K562 (cell line): ENCODE data around the gene MYO1B. TPM values are rescaled to one million over a fixed set of nuclear protein-coding genes. Genes with fewer than 3 reads are reported as not detected.

Source experiments
- ATAC-seq: fragments of 200-7000 bp; cut with Tn5 transposase; 3 replicates; pipeline ENCODE4 v1.9.1; 2020; ENCODE audit warnings: moderate library complexity
- BruUV-seq: library from RNA; stranded (reverse); fragments of 400-500 nt; replicated peaks from 2 replicates; lab custom pipeline; 2021; lab: Mats Ljungman, UMichigan
- CTCF ChIA-PET: fragments of 300-600 bp; formaldehyde crosslinking; extraction: SDS; loops from one replicate; lab custom pipeline; 2021; ENCODE audit warnings: low intra/inter-chr PET ratio; lab: Yijun Ruan, JAX
- POLR2A ChIA-PET: fragments of 300-600, 350-650 bp; sonication (Branson Sonifier 250); formaldehyde crosslinking; extraction: SDS; loops from one replicate; lab custom pipeline; 2021; ENCODE audit warnings: antibody characterized with exemption, inconsistent platforms; lab: Yijun Ruan, JAX
- DNase-seq, 4 experiments: peaks; one replicate each; pipeline versions ENCODE4 v3.0.0 to v3.0.0-alpha.2; 2011 to 2018; ENCODE audit warnings: low spot score in 3 of 4, mixed read lengths in 3 of 4; ENCODE audit errors: extremely low read depth in 1 of 4
- FAIRE-seq: peaks from 2 replicates; lab custom pipeline; 2011; peaks lifted over from hg19 to GRCh38; lab: Jason Lieb, UNC
- H2AFZ ChIP-seq: 2 replicates; pipeline ENCODE4 v1.6.0; 2011; ENCODE audit warnings: low read depth, low read length, control low read depth, inconsistent platforms
- H3K27ac ChIP-seq: fragments of 200-600 bp; 3 replicates; pipeline ENCODE4 v1.8.0; 2011; ENCODE audit warnings: low read depth, mild to moderate bottlenecking, control low read depth, inconsistent platforms, low read length, moderate library complexity, mixed read lengths; ENCODE audit errors: extremely low read depth
- H3K27me3 ChIP-seq, 2 experiments: fragments of 300-600 bp in 1 of 2; 2 replicates in 1 of 2; 3 replicates in 1 of 2; pipeline versions ENCODE4 v1.6.0 to v1.8.0; 2011; ENCODE audit warnings: inconsistent platforms in 2 of 2, low read length in 2 of 2, mild to moderate bottlenecking in 1 of 2, mixed read lengths in 1 of 2, moderate library complexity in 1 of 2; ENCODE audit not compliant: control insufficient read depth in 2 of 2, insufficient read depth in 2 of 2
- H3K36me3 ChIP-seq: fragments of 300-600 bp; 3 replicates; pipeline ENCODE4 v1.8.0; 2011; ENCODE audit warnings: mild to moderate bottlenecking, low read length, inconsistent platforms; ENCODE audit not compliant: control insufficient read depth, insufficient read depth
- H3K4me1 ChIP-seq, 2 experiments: fragments of 200-600 bp in 1 of 2; replicated peaks in 1 of 2; 2 replicates in 1 of 2; 3 replicates in 1 of 2; pipeline versions ENCODE4 v1.5.1 to v1.8.0; 2011; ENCODE audit warnings: inconsistent platforms in 2 of 2, low read length in 2 of 2, mild to moderate bottlenecking in 1 of 2, mixed read lengths in 1 of 2, moderate library complexity in 1 of 2; ENCODE audit not compliant: control insufficient read depth in 2 of 2, insufficient read depth in 2 of 2
- H3K4me2 ChIP-seq: 2 replicates; pipeline ENCODE4 v1.6.1; 2011; ENCODE audit warnings: low read length, control low read depth, inconsistent platforms, mixed read lengths; ENCODE audit not compliant: insufficient read depth
- H3K4me3 ChIP-seq: fragments of 200-600 bp; sonication (generic), shearing (Covaris generic); 2 replicates; pipeline ENCODE4 v1.5.1; 2016; ENCODE audit warnings: control low read depth, inconsistent platforms
- H3K79me2 ChIP-seq: fragments of 200-600 bp; 3 replicates; pipeline ENCODE4 v1.8.0; 2011; ENCODE audit warnings: low read length, inconsistent platforms; ENCODE audit not compliant: control insufficient read depth, insufficient read depth
- H3K9ac ChIP-seq, 2 experiments: 2 replicates each; pipeline versions ENCODE4 v1.6.0 to v1.6.1; 2011; ENCODE audit warnings: low read depth in 2 of 2, low read length in 2 of 2, control low read depth in 1 of 2, inconsistent platforms in 1 of 2, mild to moderate bottlenecking in 1 of 2, mixed read lengths in 1 of 2; ENCODE audit not compliant: insufficient read depth in 1 of 2
- H3K9me1 ChIP-seq: one replicate; pipeline ENCODE4 v1.6.0; 2011; ENCODE audit warnings: inconsistent platforms, mild to moderate bottlenecking, low read length, moderate library complexity; ENCODE audit not compliant: control insufficient read depth, insufficient read depth
- H3K9me3 ChIP-seq: replicated peaks from 2 replicates; pipeline ENCODE4 v1.5.1; 2011; ENCODE audit warnings: low read depth, low read length, inconsistent platforms; ENCODE audit not compliant: control insufficient read depth, insufficient read depth
- H4K20me1 ChIP-seq: replicated peaks from 2 replicates; pipeline ENCODE4 v1.6.1; 2011; ENCODE audit warnings: low read length, inconsistent platforms, mixed read lengths; ENCODE audit not compliant: control insufficient read depth, insufficient read depth
- BRCA1 ChIP-seq, 2 experiments: fragments of 450-650 bp in 1 of 2; sonication (generic) in 1 of 2; formaldehyde crosslinking in 1 of 2; IDR thresholded peaks; 2 replicates each; pipeline versions ENCODE4 v1.5.0 to v1.6.1; 2017 to 2020; ENCODE audit warnings: mild to moderate bottlenecking in 1 of 2, missing genetic modification reagents in 1 of 2
- DPF2 ChIP-seq: fragments of 450-650 bp; IDR thresholded peaks from 2 replicates; pipeline ENCODE4 v1.6.1; 2016
- FOXK1 ChIP-seq: sonication (generic); formaldehyde crosslinking; IDR thresholded peaks from 2 replicates; pipeline ENCODE4 v1.8.0; 2022; ENCODE audit warnings: missing genetic modification reagents, mild to moderate bottlenecking, borderline replicate concordance
- HMG20A ChIP-seq: fragments of 450-650 bp; formaldehyde crosslinking; conservative IDR thresholded peaks from 2 replicates; pipeline ENCODE4 v1.4.0; 2020; ENCODE audit warnings: mild to moderate bottlenecking, mixed read lengths
- RBM15 ChIP-seq: fragments of 200-400 bp; formaldehyde crosslinking; IDR thresholded peaks from 2 replicates; pipeline ENCODE4 v1.6.1; 2018; ENCODE audit warnings: mild to moderate bottlenecking, low read length, moderate library complexity; ENCODE audit not compliant: insufficient read depth
- STAG1 ChIP-seq: sonication (generic); formaldehyde crosslinking; IDR thresholded peaks from 2 replicates; pipeline ENCODE4 v1.5.0; 2020; ENCODE audit warnings: missing genetic modification reagents, borderline replicate concordance
- ZFP1 ChIP-seq: fragments of 450-650 bp; formaldehyde crosslinking; IDR thresholded peaks from 2 replicates; pipeline ENCODE4 v1.4.0; 2020; ENCODE audit warnings: mild to moderate bottlenecking, mixed read lengths
- ZNF717 ChIP-seq: fragments of 250-450 bp; sonication (Bioruptor Pico); IDR thresholded peaks from 2 replicates; pipeline ENCODE4 v1.5.0; 2021
- WGBS: fragments of 100-300 bp; shearing (Covaris generic); methylation state at CpG from one replicate; pipeline ENCODE4 v1.1.6; 2016; ENCODE audit warnings: low coverage, mixed read lengths; ENCODE audit not compliant: insufficient coverage; ENCODE audit errors: missing lambda C conversion rate; 5-methylcytosine and 5-hydroxymethylcytosine counted together
- in situ Hi-C: fragments of 300-500 bp; cut with MboI; formaldehyde crosslinking; loops from 4 replicates; pipeline ENCODE4 v1.15.0; 2018; ENCODE audit warnings: inconsistent platforms, mixed read lengths
- intact Hi-C: fragments of 100-400 bp; cut with micrococcal nuclease; formaldehyde crosslinking; loops from 2 replicates; pipeline ENCODE4 v1.14.2; 2022
- polyA plus RNA-seq, 8 experiments: library from polyadenylated mRNA; depleted of rRNA in 4 of 8; stranded (reverse) in 5 of 8; unstranded in 3 of 8; fragments of >200 nt; fragmentation: Nextera tagmentation in 2 of 8; fragmentation: Illumina TruSeq in 1 of 8; extraction: Ambion mirVana in 2 of 8; extraction: Trizol in 1 of 8; gene quantifications; 2 replicates each; pipeline versions ENCODE4 v1.2.1 to v1.2.3, GENCODE V29; 2011 to 2014; ENCODE audit warnings: inconsistent platforms in 1 of 8, missing spikeins in 1 of 8
- total RNA-seq, 7 experiments: library from RNA; depleted of rRNA in 6 of 7; stranded (reverse); fragments of >200 nt in 6 of 7; fragmentation: Illumina TruSeq in 2 of 7; extraction: Trizol in 2 of 7; gene quantifications; 2 replicates each; pipeline versions ENCODE4 v1.2.1 to v1.2.3, GENCODE V29; 2011 to 2021; ENCODE audit warnings: low replicate concordance in 1 of 7
- TF ChIP-seq, protein P1 (sequence below): fragments of 450-650 bp; formaldehyde crosslinking; IDR thresholded peaks from 2 replicates; pipeline ENCODE4 v1.4.0; 2020; ENCODE audit warnings: mild to moderate bottlenecking, moderate library complexity

MYO1B gene
- total and polyA plus RNA-seq, 9 of the 15 experiments (the other 6 are each of a cell fraction or from before 2014, with no cell fraction given), result 0.04 to 0.33 (median 0.20) TPM; not detected in 5

DNA sequence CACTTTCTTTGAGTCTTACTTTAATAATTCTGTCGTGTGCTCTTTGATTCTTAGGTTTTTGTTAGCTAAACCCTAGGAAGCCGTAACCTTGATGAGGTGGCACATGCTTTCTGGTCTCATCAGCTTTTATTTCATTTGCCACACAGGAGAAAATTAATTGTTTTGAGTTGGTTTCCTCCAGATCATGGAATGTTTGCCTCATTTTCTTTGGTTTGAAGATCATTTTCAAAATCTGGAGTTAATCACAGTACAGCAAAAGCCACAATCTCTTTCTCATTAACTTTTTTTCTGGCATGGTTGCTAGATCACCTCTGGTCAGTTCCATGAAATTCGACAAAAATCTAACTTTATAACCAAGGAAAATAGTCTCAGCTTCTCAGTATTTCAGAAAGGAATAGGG, 182.9 kb downstream of the MYO1B start:
- BruUV-seq, result no TSS peak
- Histone ChIP-seq H3K4me2 (no peak overlapping the region), H3K36me3 (no peaks in the 10 kb centered on the region), H3K9me1 (no peaks in the 10 kb centered on the region), H2AFZ (no peak overlapping the region), H3K9ac (no peak overlapping the region), H3K79me2 (no peaks in the 10 kb centered on the region), H3K9me3 (no peaks in the 10 kb centered on the region), H3K4me3 (no peak overlapping the region), H4K20me1 (no peaks in the 10 kb centered on the region), H3K4me1 (no peaks in the 10 kb centered on the region), H3K27ac (no peak overlapping the region), H3K27me3 (no peaks in the 10 kb centered on the region)
- ATAC-seq (no peak), DNase-seq (no peak), FAIRE-seq (no peak)
- CTCF ChIA-PET, result no interaction called here
- intact Hi-C loops (no loop called here), in situ Hi-C loops (no loop called here)
- POLR2A ChIA-PET, result no interaction called here
- no peak for TF ChIP-seq STAG1 (CRISPR knock-in tag)
- no peak for TF ChIP-seq ZNF717 (CRISPR knock-in tag)
- TF ChIP-seq, protein P1, sequence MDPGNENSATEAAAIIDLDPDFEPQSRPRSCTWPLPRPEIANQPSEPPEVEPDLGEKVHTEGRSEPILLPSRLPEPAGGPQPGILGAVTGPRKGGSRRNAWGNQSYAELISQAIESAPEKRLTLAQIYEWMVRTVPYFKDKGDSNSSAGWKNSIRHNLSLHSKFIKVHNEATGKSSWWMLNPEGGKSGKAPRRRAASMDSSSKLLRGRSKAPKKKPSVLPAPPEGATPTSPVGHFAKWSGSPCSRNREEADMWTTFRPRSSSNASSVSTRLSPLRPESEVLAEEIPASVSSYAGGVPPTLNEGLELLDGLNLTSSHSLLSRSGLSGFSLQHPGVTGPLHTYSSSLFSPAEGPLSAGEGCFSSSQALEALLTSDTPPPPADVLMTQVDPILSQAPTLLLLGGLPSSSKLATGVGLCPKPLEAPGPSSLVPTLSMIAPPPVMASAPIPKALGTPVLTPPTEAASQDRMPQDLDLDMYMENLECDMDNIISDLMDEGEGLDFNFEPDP (CRISPR knock-in tag), result no peak
- no peak for TF ChIP-seq ZFP1
- no peak for TF ChIP-seq HMG20A
- TF ChIP-seq RBM15, result no peak
- TF ChIP-seq BRCA1 (IDR thresholded peaks at IDR 0.05), result no peak
- no peak for TF ChIP-seq BRCA1 (CRISPR knock-in tag; IDR thresholded peaks at IDR 0.05)
- no peak for TF ChIP-seq FOXK1 (CRISPR knock-in tag)
- TF ChIP-seq DPF2, result no peak
- WGBS, result 3% methylated on average over 3 of the region's 3 CpGs
